Ishikawa (cell line): Measurements from ENCODE around the gene NKX2-1.

Source experiments
- RAD21 ChIP-seq: IDR thresholded peaks from 2 replicates; pipeline ENCODE4 v1.6.1; 2012; ENCODE audit warnings: low read depth
- REST ChIP-seq: IDR thresholded peaks from 2 replicates; pipeline ENCODE4 v1.6.1; 2012; ENCODE audit warnings: low read depth, mild to moderate bottlenecking
- TEAD4 ChIP-seq: IDR thresholded peaks from 2 replicates; pipeline ENCODE4 v1.6.1; 2012
- YY1 ChIP-seq: IDR thresholded peaks from 2 replicates; pipeline ENCODE4 v1.6.1; 2012; ENCODE audit warnings: low read depth
- TF ChIP-seq, protein P1 (sequence below): IDR thresholded peaks from 2 replicates; pipeline ENCODE4 v1.6.1; 2012

DNA sequence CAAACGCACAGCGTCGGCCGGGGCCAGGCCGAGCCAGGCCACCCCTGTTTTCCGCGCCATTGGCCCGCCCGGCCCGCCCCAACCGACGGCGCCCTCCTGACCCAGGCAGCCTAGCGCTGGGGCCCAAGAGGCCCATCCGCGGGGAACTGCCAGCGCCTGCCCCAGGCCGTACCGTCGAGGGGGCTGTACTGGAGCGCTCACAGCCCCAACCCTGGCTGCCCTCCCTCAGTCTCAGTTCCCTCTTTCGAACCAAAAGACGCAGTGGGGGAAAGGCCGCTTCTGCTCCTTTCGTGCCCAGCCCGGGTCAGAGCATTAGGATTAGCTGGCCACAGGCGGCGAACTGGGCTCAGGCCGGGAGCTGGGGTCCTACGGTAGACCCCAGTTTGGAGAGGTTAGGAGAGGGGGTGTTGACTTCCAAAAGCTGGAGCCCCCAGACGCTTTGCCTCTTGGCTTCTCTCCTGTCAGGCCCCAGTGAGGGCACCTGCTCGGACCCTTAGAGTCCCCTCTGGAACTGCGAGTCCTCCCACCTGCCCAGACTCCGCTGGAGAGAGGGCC lies 1.9 kb downstream of the NKX2-1 start:
- TF ChIP-seq REST (no peak), RAD21 (no peak), TEAD4 (no peak), YY1 (no peak)
- TF ChIP-seq, protein P1, sequence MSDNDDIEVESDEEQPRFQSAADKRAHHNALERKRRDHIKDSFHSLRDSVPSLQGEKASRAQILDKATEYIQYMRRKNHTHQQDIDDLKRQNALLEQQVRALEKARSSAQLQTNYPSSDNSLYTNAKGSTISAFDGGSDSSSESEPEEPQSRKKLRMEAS, result no peak
